PC-3 (cell line): ENCODE results near the gene SPSB3.

Source experiments
- EZH2 ChIP-seq: fragments of 300-600 bp; sonication (generic); IDR thresholded peaks from one replicate; pipeline ENCODE4 v1.6.1; 2017; ENCODE audit warnings: antibody characterized with exemption, mild to moderate bottlenecking, low read length; ENCODE audit not compliant: unreplicated experiment
- EZH2phosphoT487 ChIP-seq: fragments of 300-600 bp; sonication (generic); IDR thresholded peaks from 2 replicates; pipeline ENCODE4 v1.6.1; 2018; ENCODE audit warnings: mild to moderate bottlenecking, antibody characterized with exemption, low read length, borderline replicate concordance
- TF ChIP-seq, protein P1 (sequence below): fragments of 300-600 bp; sonication (generic); conservative IDR thresholded peaks from 2 replicates; pipeline ENCODE4 v1.5.1; 2017; ENCODE audit warnings: antibody characterized with exemption, low read depth, mild to moderate bottlenecking, low read length

DNA sequence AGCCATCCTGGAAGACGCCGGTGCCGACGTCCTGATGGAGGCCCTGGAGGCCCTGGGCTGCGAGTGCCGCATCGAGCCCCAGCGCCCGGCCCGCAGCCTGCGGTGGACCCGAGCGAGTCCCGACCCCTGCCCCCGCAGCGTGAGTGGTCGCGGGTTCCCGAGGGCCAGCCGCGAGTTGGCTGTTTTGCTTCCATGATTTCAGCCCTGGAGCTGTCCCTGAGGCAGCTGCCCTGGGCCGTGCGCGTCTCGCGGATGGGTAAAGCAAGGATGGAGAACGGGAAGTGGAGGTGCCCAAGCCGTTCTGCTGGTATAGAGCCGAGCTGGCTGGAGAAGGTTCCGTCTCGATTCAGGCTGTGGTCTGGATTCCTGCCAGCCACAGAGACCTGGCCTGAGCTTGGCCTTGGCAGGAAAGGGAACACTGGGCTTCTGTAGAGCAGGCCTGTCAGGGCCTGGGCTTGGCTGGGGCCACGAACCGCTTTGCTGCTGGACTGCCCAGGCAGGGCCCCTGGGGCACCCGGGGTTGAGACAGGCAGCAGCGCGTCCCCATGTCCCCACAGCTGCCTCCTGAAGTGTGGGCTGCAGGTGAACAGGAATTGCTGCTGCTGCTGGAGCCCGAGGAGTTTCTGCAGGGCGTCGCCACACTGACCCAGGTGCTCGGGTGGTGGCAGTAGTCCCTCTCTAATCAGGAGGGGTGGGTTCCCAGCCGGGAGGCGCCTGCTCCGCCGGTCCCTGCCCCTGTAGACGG lies 8.5 kb downstream of the SPSB3 start:
- TF ChIP-seq, protein P1, sequence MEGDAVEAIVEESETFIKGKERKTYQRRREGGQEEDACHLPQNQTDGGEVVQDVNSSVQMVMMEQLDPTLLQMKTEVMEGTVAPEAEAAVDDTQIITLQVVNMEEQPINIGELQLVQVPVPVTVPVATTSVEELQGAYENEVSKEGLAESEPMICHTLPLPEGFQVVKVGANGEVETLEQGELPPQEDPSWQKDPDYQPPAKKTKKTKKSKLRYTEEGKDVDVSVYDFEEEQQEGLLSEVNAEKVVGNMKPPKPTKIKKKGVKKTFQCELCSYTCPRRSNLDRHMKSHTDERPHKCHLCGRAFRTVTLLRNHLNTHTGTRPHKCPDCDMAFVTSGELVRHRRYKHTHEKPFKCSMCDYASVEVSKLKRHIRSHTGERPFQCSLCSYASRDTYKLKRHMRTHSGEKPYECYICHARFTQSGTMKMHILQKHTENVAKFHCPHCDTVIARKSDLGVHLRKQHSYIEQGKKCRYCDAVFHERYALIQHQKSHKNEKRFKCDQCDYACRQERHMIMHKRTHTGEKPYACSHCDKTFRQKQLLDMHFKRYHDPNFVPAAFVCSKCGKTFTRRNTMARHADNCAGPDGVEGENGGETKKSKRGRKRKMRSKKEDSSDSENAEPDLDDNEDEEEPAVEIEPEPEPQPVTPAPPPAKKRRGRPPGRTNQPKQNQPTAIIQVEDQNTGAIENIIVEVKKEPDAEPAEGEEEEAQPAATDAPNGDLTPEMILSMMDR = no peak
- TF ChIP-seq EZH2 (no peak), EZH2phosphoT487 (no peak)
